ENCODE results near the gene SLC39A3.
"Not testable (repeated sequence)": the region's sequence is repeated elsewhere in the genome, so short reads cannot be mapped to it uniquely, and the experiment has no call there.

Gene SLC39A3

DNA sequence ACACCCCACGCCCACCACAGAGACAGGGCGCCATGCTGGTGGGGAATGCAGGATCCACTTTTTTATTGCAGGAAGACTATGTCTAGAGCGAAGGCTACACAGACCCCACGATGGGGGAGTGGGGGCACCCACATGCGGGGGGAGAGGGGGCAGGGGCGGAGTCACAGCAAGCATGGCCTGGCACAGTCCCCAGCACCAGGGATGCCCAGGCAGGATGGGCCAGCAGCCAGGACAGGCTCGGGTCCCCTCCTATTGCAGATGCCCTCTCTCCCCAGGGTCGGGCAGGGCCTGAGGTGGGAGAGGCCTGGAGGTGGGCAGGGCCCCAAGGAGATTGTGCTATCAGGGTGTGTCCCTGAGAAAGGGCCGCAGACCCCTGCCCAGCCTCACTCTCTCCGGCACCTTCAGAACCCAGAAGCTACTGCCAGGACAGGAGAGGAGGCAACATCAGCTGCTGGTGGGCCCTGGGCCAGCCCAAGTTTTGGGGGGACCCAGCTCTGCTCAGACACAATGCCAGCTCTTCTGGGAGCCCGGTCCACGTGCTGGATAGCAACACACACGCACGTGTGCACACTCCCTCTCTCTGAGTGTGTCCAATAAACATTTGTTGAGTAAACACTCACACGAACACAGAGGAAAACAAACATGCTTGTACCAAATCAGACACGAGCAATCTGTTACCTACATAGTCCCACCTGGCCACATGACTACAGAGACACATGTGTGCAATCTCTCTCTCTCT lies 25.1 kb downstream of the SLC39A3 start:
- Histone ChIP-seq H3K36me3 (ENCODE audit: insufficient read depth, low read length) (no peaks in the 10 kb centered on the region), H3K4me1 (ENCODE audit: control insufficient read depth, insufficient read depth, low read length, unreplicated experiment) (no peaks in the 10 kb centered on the region), H3K4me3 (ENCODE audit: low read depth, low read length) (no peak overlapping the region), H2AFZ (ENCODE audit: low read length, unreplicated experiment) (no peak overlapping the region), H3K79me2 (ENCODE audit: control insufficient read depth, insufficient read depth, low read length, unreplicated experiment) (no peaks in the 10 kb centered on the region), H3K27me3 (ENCODE audit: insufficient read depth, low read length) (peaks cover 1% of the 10 kb centered on the region; the same call in 1 of the 2 replicates), H3K27ac (ENCODE audit: low read depth, low read length) (no peak overlapping the region)

- not testable (repeated sequence) for H3K79me2 ChIP-seq (ENCODE audit: control insufficient read depth, insufficient read depth, low read length, unreplicated experiment); H3K4me3 ChIP-seq (ENCODE audit: low read depth, low read length); H3K36me3 ChIP-seq (ENCODE audit: insufficient read depth, low read length); H2AFZ ChIP-seq (ENCODE audit: low read length, unreplicated experiment); H3K27me3 ChIP-seq (ENCODE audit: insufficient read depth, low read length); H3K27ac ChIP-seq (ENCODE audit: low read depth, low read length); H3K4me1 ChIP-seq (ENCODE audit: control insufficient read depth, insufficient read depth, low read length, unreplicated experiment)
Observed at GRCh38 chr19:2714102-2714501, 25.7 kb downstream of the SLC39A3 start.

DNA sequence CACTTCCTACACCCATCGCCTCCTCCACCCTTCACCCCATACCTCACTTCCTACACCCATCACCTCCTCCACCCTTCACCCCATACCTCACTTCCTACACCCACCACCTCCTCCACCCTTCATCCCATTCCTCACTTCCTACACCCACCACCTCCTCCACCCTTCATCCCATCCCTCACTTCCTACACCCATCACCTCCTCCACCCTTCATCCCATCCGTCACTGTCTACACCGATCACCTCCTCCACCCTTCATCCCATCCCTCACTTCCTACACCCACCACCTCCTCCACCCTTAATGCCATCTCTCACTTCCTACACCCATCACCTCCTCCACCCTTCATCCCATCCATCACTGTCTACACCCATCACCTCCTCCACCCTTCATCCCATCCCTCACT lies 26.6 kb downstream of the SLC39A3 start:
- not testable (repeated sequence) for H3K79me2 ChIP-seq (ENCODE audit: control insufficient read depth, insufficient read depth, low read length, unreplicated experiment); H3K27ac ChIP-seq (ENCODE audit: low read depth, low read length); H2AFZ ChIP-seq (ENCODE audit: low read length, unreplicated experiment); H3K4me1 ChIP-seq (ENCODE audit: control insufficient read depth, insufficient read depth, low read length, unreplicated experiment); H3K27me3 ChIP-seq (ENCODE audit: insufficient read depth, low read length); H3K4me3 ChIP-seq (ENCODE audit: low read depth, low read length); H3K36me3 ChIP-seq (ENCODE audit: insufficient read depth, low read length)

GRCh38 chr19:2711875-2712205 lies 28.0 kb downstream of the SLC39A3 start:
- Histone ChIP-seq H3K4me3 (ENCODE audit: low read depth, low read length) (no peak overlapping the region), H3K79me2 (ENCODE audit: control insufficient read depth, insufficient read depth, low read length, unreplicated experiment) (no peaks in the 10 kb centered on the region), H2AFZ (ENCODE audit: low read length, unreplicated experiment) (no peak overlapping the region), H3K27me3 (ENCODE audit: insufficient read depth, low read length) (no peaks in the 10 kb centered on the region), H3K36me3 (ENCODE audit: insufficient read depth, low read length) (no peaks in the 10 kb centered on the region), H3K27ac (ENCODE audit: low read depth, low read length) (no peak overlapping the region), H3K4me1 (ENCODE audit: control insufficient read depth, insufficient read depth, low read length, unreplicated experiment) (no peaks in the 10 kb centered on the region)

DNA sequence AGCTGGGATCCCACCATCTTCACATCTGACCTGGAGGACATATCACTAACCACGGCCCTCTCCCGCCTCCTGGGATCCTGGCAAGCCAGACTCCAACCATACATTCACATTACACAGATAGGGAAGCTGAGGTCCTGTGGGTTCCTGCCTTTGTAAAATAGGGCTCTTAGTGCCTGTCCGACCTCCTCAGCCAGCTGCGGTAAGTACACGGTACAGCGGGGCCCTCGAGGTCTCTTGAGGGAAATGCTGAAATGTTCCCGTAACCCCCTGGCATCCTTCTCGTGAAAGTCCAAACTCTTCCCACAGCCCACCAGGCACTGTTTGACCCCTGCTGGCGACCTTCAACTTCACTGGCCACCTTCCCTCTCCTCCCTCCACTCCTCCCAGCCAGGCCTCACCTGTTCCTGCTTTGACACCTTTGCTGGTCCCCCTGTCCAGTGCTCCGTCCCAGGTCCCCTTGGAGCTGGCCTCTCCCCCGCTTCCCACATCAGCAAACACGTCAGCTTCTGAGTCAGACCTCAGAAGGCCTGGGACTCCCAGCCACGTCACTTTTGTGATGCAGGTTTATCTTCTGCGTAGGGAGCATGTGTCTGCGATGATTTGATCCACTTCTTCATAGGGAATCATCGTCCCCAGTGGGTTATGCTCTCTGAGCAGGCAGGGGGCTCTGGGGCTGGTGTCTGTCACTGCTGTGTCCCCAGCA lies 28.5 kb downstream of the SLC39A3 start:
- Histone ChIP-seq H3K4me3 (ENCODE audit: low read depth, low read length) (no peak overlapping the region), H3K79me2 (ENCODE audit: control insufficient read depth, insufficient read depth, low read length, unreplicated experiment) (no peaks in the 10 kb centered on the region), H3K36me3 (ENCODE audit: insufficient read depth, low read length) (no peaks in the 10 kb centered on the region), H3K4me1 (ENCODE audit: control insufficient read depth, insufficient read depth, low read length, unreplicated experiment) (no peaks in the 10 kb centered on the region), H2AFZ (ENCODE audit: low read length, unreplicated experiment) (no peak overlapping the region), H3K27ac (ENCODE audit: low read depth, low read length) (no peak overlapping the region), H3K27me3 (ENCODE audit: insufficient read depth, low read length) (no peaks in the 10 kb centered on the region)

DNA sequence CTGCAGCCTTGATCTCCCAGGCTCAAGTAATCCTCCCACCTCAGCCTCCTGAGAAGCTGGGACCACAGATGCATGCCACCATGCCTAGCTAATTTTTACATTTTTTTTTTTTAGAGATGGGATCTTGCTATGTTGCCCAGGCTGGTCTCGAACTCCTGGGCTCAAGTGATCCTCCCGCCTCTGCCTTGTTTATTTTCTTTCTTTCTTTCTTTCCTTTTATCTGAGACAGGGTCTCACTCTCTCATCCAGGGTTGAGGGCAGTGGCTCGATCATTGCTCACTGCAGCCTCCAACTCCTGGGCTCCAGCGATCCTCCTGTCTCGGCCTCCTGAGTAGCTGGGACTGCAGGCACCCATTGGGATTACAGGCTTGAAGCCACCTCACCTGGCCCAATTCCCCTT lies 33.6 kb downstream of the SLC39A3 start:
- H3K27me3 ChIP-seq (ENCODE audit: insufficient read depth, low read length) = peaks cover 24% of the 10 kb centered on the region
- no peak overlapping the region for H2AFZ ChIP-seq (ENCODE audit: low read length, unreplicated experiment)
- no peaks in the 10 kb centered on the region for H3K4me1 ChIP-seq (ENCODE audit: control insufficient read depth, insufficient read depth, low read length, unreplicated experiment)
- H3K27ac ChIP-seq (ENCODE audit: low read depth, low read length) = no peak overlapping the region
- H3K79me2 ChIP-seq (ENCODE audit: control insufficient read depth, insufficient read depth, low read length, unreplicated experiment) = no peaks in the 10 kb centered on the region
- H3K4me3 ChIP-seq (ENCODE audit: low read depth, low read length) = no peak overlapping the region
- no peaks in the 10 kb centered on the region for H3K36me3 ChIP-seq (ENCODE audit: insufficient read depth, low read length)

GRCh38 chr19:2703691-2704216 lies 36.1 kb downstream of the SLC39A3 start:
- no peaks in the 10 kb centered on the region for H3K4me1 ChIP-seq (ENCODE audit: control insufficient read depth, insufficient read depth, low read length, unreplicated experiment)
- no peaks in the 10 kb centered on the region for H3K36me3 ChIP-seq (ENCODE audit: insufficient read depth, low read length)
- no peaks in the 10 kb centered on the region for H3K79me2 ChIP-seq (ENCODE audit: control insufficient read depth, insufficient read depth, low read length, unreplicated experiment)
- H3K27me3 ChIP-seq (ENCODE audit: insufficient read depth, low read length) = peaks cover 36% of the 10 kb centered on the region
- H3K4me3 ChIP-seq (ENCODE audit: low read depth, low read length) = no peak overlapping the region
- H3K27ac ChIP-seq (ENCODE audit: low read depth, low read length) = no peak overlapping the region
- no peak overlapping the region for H2AFZ ChIP-seq (ENCODE audit: low read length, unreplicated experiment)

- no peak overlapping the region for H3K27ac ChIP-seq (ENCODE audit: low read depth, low read length)
- H3K36me3 ChIP-seq (ENCODE audit: insufficient read depth, low read length) = no peaks in the 10 kb centered on the region
- H2AFZ ChIP-seq (ENCODE audit: low read length, unreplicated experiment) = no peak overlapping the region
- H3K4me1 ChIP-seq (ENCODE audit: control insufficient read depth, insufficient read depth, low read length, unreplicated experiment) = no peaks in the 10 kb centered on the region
- peaks cover 36% of the 10 kb centered on the region for H3K27me3 ChIP-seq (ENCODE audit: insufficient read depth, low read length)
- no peak overlapping the region for H3K4me3 ChIP-seq (ENCODE audit: low read depth, low read length)
- no peaks in the 10 kb centered on the region for H3K79me2 ChIP-seq (ENCODE audit: control insufficient read depth, insufficient read depth, low read length, unreplicated experiment)
Observed at GRCh38 chr19:2703077-2703437, 36.8 kb downstream of the SLC39A3 start.

GRCh38 chr19:2702170-2703076 lies 37.4 kb downstream of the SLC39A3 start, which contains the start of gene GNG7:
GNG7 (minus strand) TSS chr19:2702694; CDS start chr19:2520688, 182,006 bp downstream.
- H3K4me3 ChIP-seq (ENCODE audit: low read depth, low read length) = no peak within 1 kb of the TSS
- no peak within 1 kb of the TSS for H2AFZ ChIP-seq (ENCODE audit: low read length, unreplicated experiment)
- peaks cover 36% of the 10 kb centered on the region for H3K27me3 ChIP-seq (ENCODE audit: insufficient read depth, low read length)
- no peak within 1 kb of the TSS for H3K27ac ChIP-seq (ENCODE audit: low read depth, low read length)
- no peaks in the 10 kb centered on the region for H3K36me3 ChIP-seq (ENCODE audit: insufficient read depth, low read length)
- H3K4me1 ChIP-seq (ENCODE audit: control insufficient read depth, insufficient read depth, low read length, unreplicated experiment) = no peaks in the 10 kb centered on the region
- H3K79me2 ChIP-seq (ENCODE audit: control insufficient read depth, insufficient read depth, low read length, unreplicated experiment) = no peaks in the 10 kb centered on the region

DNA sequence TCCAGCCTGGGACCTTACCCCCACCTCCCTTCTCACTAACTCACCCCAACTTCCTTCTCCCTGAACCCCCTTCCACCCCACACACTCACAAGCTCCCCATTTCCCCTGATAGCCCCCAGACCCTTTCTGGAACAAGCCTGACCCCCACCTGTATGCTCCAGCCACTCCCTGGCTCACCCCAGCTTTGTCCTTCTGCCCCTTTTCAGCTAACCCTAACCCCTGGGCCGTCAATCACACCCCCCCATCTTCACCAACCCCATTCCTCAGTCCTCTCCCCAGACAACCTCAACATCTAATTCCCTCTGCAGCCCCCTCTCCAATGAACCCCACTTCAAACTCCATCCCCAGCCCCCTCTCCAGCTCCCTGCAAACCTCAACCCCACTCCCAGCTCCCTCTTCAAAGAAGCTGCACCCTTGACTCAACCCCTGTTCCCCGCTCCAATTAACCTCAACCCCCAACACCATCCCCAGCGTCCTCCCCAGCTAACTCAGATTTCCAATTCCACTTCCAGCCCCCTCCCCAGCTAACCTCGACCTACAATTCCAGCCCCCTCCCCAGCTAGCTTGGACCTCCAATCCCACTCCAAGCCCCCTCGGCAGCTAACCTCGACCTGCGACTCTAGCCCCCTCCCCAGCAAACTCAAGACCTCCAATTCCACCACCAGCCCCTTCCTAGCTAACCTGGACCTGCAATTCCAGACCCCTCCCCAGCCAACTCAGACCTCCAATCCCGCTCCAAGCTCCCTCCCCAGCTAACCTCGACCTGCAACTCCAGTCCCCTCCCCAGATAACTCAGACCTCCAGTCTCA lies 38.3 kb downstream of the SLC39A3 start:
- Histone ChIP-seq H3K4me3 (ENCODE audit: low read depth, low read length) (no peak overlapping the region), H3K4me1 (ENCODE audit: control insufficient read depth, insufficient read depth, low read length, unreplicated experiment) (no peaks in the 10 kb centered on the region), H3K27ac (ENCODE audit: low read depth, low read length) (no peak overlapping the region), H3K27me3 (ENCODE audit: insufficient read depth, low read length) (peaks cover 36% of the 10 kb centered on the region), H3K79me2 (ENCODE audit: control insufficient read depth, insufficient read depth, low read length, unreplicated experiment) (no peaks in the 10 kb centered on the region), H3K36me3 (ENCODE audit: insufficient read depth, low read length) (no peaks in the 10 kb centered on the region), H2AFZ (ENCODE audit: low read length, unreplicated experiment) (no peak overlapping the region)
